IMR-90 (cell line): ENCODE measurements around the gene OGFR. TPM values are rescaled to one million over a fixed set of nuclear protein-coding genes. Genes with fewer than 3 reads are reported as not detected.

ENCODE experiments used
- ATAC-seq: fragments of 200-7000 bp; cut with Tn5 transposase; 2 replicates; pipeline ENCODE4 v1.9.1; 2020; ENCODE audit warnings: low read depth, mild to moderate bottlenecking, moderate library complexity
- BruUV-seq: library from RNA; stranded (reverse); fragments of 400-500 nt; replicated peaks from 2 replicates; lab custom pipeline; 2021; lab: Mats Ljungman, UMichigan
- CTCF ChIA-PET: fragments of 300-600 bp; formaldehyde crosslinking; extraction: SDS; loops from one replicate; lab custom pipeline; 2021; ENCODE audit warnings: antibody characterized with exemption; lab: Yijun Ruan, JAX
- POLR2A ChIA-PET: fragments of 300-600 bp; sonication (Branson Sonifier 250); formaldehyde crosslinking; loops from one replicate; lab custom pipeline; 2022; ENCODE audit warnings: antibody characterized with exemption; ENCODE audit not compliant: unreplicated experiment; lab: Charles Lee
- DNase-seq: peaks from one replicate; pipeline ENCODE4 v3.0.0; 2013
- H2AFZ ChIP-seq: replicated peaks from 2 replicates; pipeline ENCODE3; 2013; ENCODE audit warnings: low read length, mild to moderate bottlenecking; ENCODE audit not compliant: poor library complexity
- H2AK5ac ChIP-seq: 2 replicates; pipeline ENCODE4 v1.6.1; 2013; ENCODE audit warnings: low read depth, low read length, inconsistent platforms
- H2AK9ac ChIP-seq: replicated peaks from 2 replicates; pipeline ENCODE3; 2013; ENCODE audit warnings: mild to moderate bottlenecking, low read depth, low read length, moderate library complexity; ENCODE audit not compliant: poor library complexity
- H2BK120ac ChIP-seq: 2 replicates; pipeline ENCODE4 v1.6.1; 2013; ENCODE audit warnings: low read depth, low read length, inconsistent platforms
- H2BK15ac ChIP-seq: 3 replicates; pipeline ENCODE4 v1.6.1; 2013; ENCODE audit warnings: low read depth, low read length, inconsistent platforms
- H2BK20ac ChIP-seq: 2 replicates; pipeline ENCODE4 v1.6.1; 2013; ENCODE audit warnings: low read depth, mild to moderate bottlenecking, inconsistent platforms, low read length, moderate library complexity
- H2BK5ac ChIP-seq: 2 replicates; pipeline ENCODE4 v1.6.1; 2013; ENCODE audit warnings: mild to moderate bottlenecking, low read depth, low read length, inconsistent platforms; ENCODE audit not compliant: poor library complexity, severe bottlenecking
- H3K14ac ChIP-seq: replicated peaks from 2 replicates; pipeline ENCODE4 v1.6.1; 2013; ENCODE audit warnings: low read depth, low read length, inconsistent platforms
- H3K18ac ChIP-seq: 2 replicates; pipeline ENCODE4 v1.6.1; 2013; ENCODE audit warnings: low read depth, low read length, control low read depth
- H3K23ac ChIP-seq: 2 replicates; pipeline ENCODE4 v1.6.1; 2013; ENCODE audit warnings: low read depth, low read length, inconsistent platforms
- H3K27ac ChIP-seq: 2 replicates; pipeline ENCODE4 v1.5.1; 2013; ENCODE audit warnings: mild to moderate bottlenecking, control low read depth, low read length; ENCODE audit not compliant: insufficient read depth
- H3K27me3 ChIP-seq: 2 replicates; pipeline ENCODE4 v1.6.1; 2013; ENCODE audit warnings: low read length; ENCODE audit not compliant: control insufficient read depth, insufficient read depth
- H3K36me3 ChIP-seq: 2 replicates; pipeline ENCODE4 v1.6.1; 2013; ENCODE audit warnings: low read length, mixed read lengths; ENCODE audit not compliant: control insufficient read depth, insufficient read depth
- H3K4ac ChIP-seq: 2 replicates; pipeline ENCODE4 v1.6.1; 2013; ENCODE audit warnings: low read depth, low read length, inconsistent platforms
- H3K4me1 ChIP-seq: 2 replicates; pipeline ENCODE4 v1.6.1; 2013; ENCODE audit warnings: low read length, mixed read lengths; ENCODE audit not compliant: control insufficient read depth, insufficient read depth
- H3K4me2 ChIP-seq: 2 replicates; pipeline ENCODE4 v1.6.1; 2013; ENCODE audit warnings: low read depth, mild to moderate bottlenecking, control low read depth, low read length, moderate library complexity
- H3K4me3 ChIP-seq: 2 replicates; pipeline ENCODE4 v1.5.1; 2013; ENCODE audit warnings: low read depth, mild to moderate bottlenecking, control low read depth, low read length, moderate library complexity; ENCODE audit not compliant: insufficient read depth
- H3K56ac ChIP-seq: 2 replicates; pipeline ENCODE4 v1.6.1; 2013; ENCODE audit warnings: low read length, inconsistent platforms; ENCODE audit not compliant: insufficient read depth; ENCODE audit errors: extremely low read depth
- H3K79me1 ChIP-seq, 2 experiments: 2 replicates each; pipeline ENCODE4 v1.6.1; 2013; ENCODE audit warnings: low read length in 2 of 2, inconsistent platforms in 1 of 2, low read depth in 1 of 2
- H3K9ac ChIP-seq: 2 replicates; pipeline ENCODE4 v1.6.1; 2013; ENCODE audit warnings: low read depth, low read length, control low read depth
- H3K9me1 ChIP-seq: 2 replicates; pipeline ENCODE4 v1.6.1; 2013; ENCODE audit warnings: low read length, inconsistent platforms; ENCODE audit not compliant: insufficient read depth
- H3K9me3 ChIP-seq: 2 replicates; pipeline ENCODE4 v1.6.1; 2013; ENCODE audit warnings: low read length; ENCODE audit not compliant: control insufficient read depth, insufficient read depth
- H4K20me1 ChIP-seq: 2 replicates; pipeline ENCODE4 v1.6.1; 2013; ENCODE audit warnings: low read length, inconsistent platforms; ENCODE audit not compliant: insufficient read depth
- H4K5ac ChIP-seq: 2 replicates; pipeline ENCODE4 v1.6.1; 2013; ENCODE audit warnings: mild to moderate bottlenecking, low read depth, low read length, control low read depth
- H4K8ac ChIP-seq, 2 experiments: 2 replicates each; pipeline ENCODE4 v1.6.1; 2013; ENCODE audit warnings: low read depth in 2 of 2, low read length in 2 of 2, control low read depth in 1 of 2, inconsistent platforms in 1 of 2
- H4K91ac ChIP-seq: 2 replicates; pipeline ENCODE4 v1.6.1; 2013; ENCODE audit warnings: low read depth, low read length, inconsistent platforms; ENCODE audit not compliant: insufficient read depth
- BHLHE40 ChIP-seq: fragments of 150-350 bp; IDR thresholded peaks from 2 replicates; pipeline ENCODE4 v1.6.1; 2016; ENCODE audit warnings: mild to moderate bottlenecking, low read depth, low read length
- FOS ChIP-seq: fragments of 150-350 bp; IDR thresholded peaks from 2 replicates; pipeline ENCODE4 v1.6.1; 2016; ENCODE audit warnings: low read depth, low read length
- MAZ ChIP-seq: IDR thresholded peaks from 2 replicates; pipeline ENCODE4 v1.6.1; 2012; ENCODE audit warnings: low read depth, mild to moderate bottlenecking, low read length, improper control_type of control experiment, moderate library complexity, borderline replicate concordance
- NFE2L2 ChIP-seq: fragments of 150-350 bp; IDR thresholded peaks from 2 replicates; pipeline ENCODE4 v1.6.1; 2016; ENCODE audit warnings: low read depth, mild to moderate bottlenecking, low read length
- RCOR1 ChIP-seq: IDR thresholded peaks from 2 replicates; pipeline ENCODE4 v1.6.1; 2012; ENCODE audit warnings: mild to moderate bottlenecking, low read length, improper control_type of control experiment; ENCODE audit not compliant: insufficient replicate concordance
- SMC3 ChIP-seq: fragments of 150-350 bp; IDR thresholded peaks from 2 replicates; pipeline ENCODE4 v1.6.1; 2016; ENCODE audit warnings: low read depth, mild to moderate bottlenecking, antibody characterized with exemption, low read length, moderate library complexity
- WGBS, 2 experiments: methylation state at CpG; one replicate each; pipeline versions ENCODE4 v1.1.5 to v1.1.7; 2013; ENCODE audit warnings: missing lambda C conversion rate in 2 of 2; ENCODE audit not compliant: insufficient read length in 1 of 2; ENCODE audit errors: extremely low coverage in 2 of 2; 5-methylcytosine and 5-hydroxymethylcytosine counted together
- dilution Hi-C: fragments of 300-500 bp; cut with HindIII; formaldehyde crosslinking; loops from one replicate; pipeline ENCODE4 v1.14.3; 2018; ENCODE audit warnings: low sequenced_read_pairs; ENCODE audit not compliant: unreplicated experiment
- in situ Hi-C: fragments of 300-500 bp; cut with MboI; formaldehyde crosslinking; loops from 3 replicates; pipeline ENCODE4 v1.14.3; 2019; ENCODE audit warnings: low sequenced_read_pairs, inconsistent platforms, mixed read lengths
- intact Hi-C: fragments of 100-400 bp; cut with micrococcal nuclease; formaldehyde crosslinking; loops from 2 replicates; pipeline ENCODE4 v1.10.0; 2022
- polyA plus RNA-seq, 3 experiments: library from polyadenylated mRNA; depleted of rRNA; stranded (reverse); fragments of >200 nt; gene quantifications; 2 replicates each; pipeline ENCODE4 v1.2.3, GENCODE V29; 2012; ENCODE audit warnings: low replicate concordance in 1 of 3
- total RNA-seq: library from RNA; depleted of rRNA; stranded (reverse); fragments of >200 nt; gene quantifications from 2 replicates; pipeline ENCODE4 v1.2.3, GENCODE V29; 2012
- TF ChIP-seq, protein P1 (sequence below): conservative IDR thresholded peaks from 2 replicates; pipeline ENCODE4 v1.5.1; 2012; ENCODE audit warnings: mild to moderate bottlenecking, low read depth, low read length, improper control_type of control experiment

The OGFR gene
- total and polyA plus RNA-seq, 2 of the 4 experiments (the other 2 are of a cell fraction), result 22.4 to 30.1 TPM

DNA sequence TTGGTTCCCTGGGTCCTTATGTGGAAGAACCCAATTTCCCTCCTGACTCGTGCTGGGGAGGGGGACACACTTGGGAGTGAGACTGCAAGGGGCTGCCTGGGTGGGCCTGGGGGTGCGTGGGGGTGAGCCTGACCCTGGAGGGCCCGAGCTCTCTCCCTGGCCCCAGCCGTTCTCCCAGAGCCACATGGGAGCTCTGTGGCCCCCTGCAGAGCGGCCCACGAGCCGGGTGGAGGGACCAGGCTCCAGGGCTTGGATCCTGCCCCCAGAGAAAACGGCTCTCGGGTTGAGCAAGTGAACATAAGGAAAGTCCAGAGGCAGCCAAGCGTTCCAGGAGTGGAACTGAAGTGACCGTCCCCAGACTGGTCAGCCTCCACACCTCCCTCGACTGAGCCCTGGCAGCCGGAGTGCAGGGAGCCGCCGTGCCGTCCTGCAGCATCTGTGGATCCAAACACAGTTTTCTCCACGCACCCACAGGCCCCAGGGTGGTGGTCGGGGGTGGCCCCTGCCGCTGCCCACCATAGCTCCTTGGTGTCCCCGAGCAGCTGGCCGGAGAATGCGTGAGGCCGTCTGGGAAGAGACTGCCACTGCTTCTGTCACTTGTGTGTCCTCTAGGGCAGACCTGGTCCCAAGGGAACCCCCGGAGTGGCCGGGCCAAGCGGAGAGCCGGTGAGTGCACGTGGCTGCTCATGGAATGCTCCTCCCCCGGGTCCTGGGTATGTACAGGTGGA is 22.8 kb downstream of the OGFR start:
- Histone ChIP-seq H3K27me3 (no peaks in the 10 kb centered on the region), H3K9me3 (no peaks in the 10 kb centered on the region), H3K4me1 (no peaks in the 10 kb centered on the region; the same call in 1 of the 2 replicates), H2BK15ac (no peak overlapping the region), H3K27ac (no peak overlapping the region), H3K4me3 (no peak overlapping the region), H2BK120ac (no peak overlapping the region), H3K4me2 (no peak overlapping the region), H3K18ac (no peak overlapping the region), H3K56ac (no peak overlapping the region), H3K36me3 (no peaks in the 10 kb centered on the region), H3K23ac (no peak overlapping the region), H2AK9ac (no peak overlapping the region), H4K20me1 (no peaks in the 10 kb centered on the region), H2AK5ac (no peak overlapping the region), H3K4ac (no peak overlapping the region), H2BK20ac (no peak overlapping the region), H3K9ac (no peak overlapping the region), H3K14ac (no peak overlapping the region), H4K8ac (no peak overlapping the region), H4K91ac (no peak overlapping the region), H3K9me1 (no peaks in the 10 kb centered on the region; the same call in 1 of the 2 replicates), H3K79me1 (no peaks in the 10 kb centered on the region), H2AFZ (peak overlapping the region; percentile 21), H2BK5ac (no peak overlapping the region), H4K5ac (no peak overlapping the region)
- ATAC-seq (no peak), DNase-seq (no peak)
- dilution Hi-C loops, result no loop called here
- intact Hi-C loops, result no loop called here
- POLR2A ChIA-PET, result no interaction called here
- TF ChIP-seq NFE2L2 (no peak), RCOR1 (no peak), BHLHE40 (no peak), SMC3 (no peak), FOS (no peak), MAZ (no peak)
- TF ChIP-seq, protein P1, sequence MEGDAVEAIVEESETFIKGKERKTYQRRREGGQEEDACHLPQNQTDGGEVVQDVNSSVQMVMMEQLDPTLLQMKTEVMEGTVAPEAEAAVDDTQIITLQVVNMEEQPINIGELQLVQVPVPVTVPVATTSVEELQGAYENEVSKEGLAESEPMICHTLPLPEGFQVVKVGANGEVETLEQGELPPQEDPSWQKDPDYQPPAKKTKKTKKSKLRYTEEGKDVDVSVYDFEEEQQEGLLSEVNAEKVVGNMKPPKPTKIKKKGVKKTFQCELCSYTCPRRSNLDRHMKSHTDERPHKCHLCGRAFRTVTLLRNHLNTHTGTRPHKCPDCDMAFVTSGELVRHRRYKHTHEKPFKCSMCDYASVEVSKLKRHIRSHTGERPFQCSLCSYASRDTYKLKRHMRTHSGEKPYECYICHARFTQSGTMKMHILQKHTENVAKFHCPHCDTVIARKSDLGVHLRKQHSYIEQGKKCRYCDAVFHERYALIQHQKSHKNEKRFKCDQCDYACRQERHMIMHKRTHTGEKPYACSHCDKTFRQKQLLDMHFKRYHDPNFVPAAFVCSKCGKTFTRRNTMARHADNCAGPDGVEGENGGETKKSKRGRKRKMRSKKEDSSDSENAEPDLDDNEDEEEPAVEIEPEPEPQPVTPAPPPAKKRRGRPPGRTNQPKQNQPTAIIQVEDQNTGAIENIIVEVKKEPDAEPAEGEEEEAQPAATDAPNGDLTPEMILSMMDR, result no peak
- CTCF ChIA-PET, result no interaction called here
- in situ Hi-C loops, result no loop called here
- no TSS peak for BruUV-seq
- 79% methylated on average over 8 of the region's 29 CpGs; no CpG with 5 or more reads in 1 of the 2 experiments for WGBS, 2 experiments
